ENCODE measurements around the gene COPS3.

GRCh38 chr17:17258998-17259397 is 22.0 kb downstream of the COPS3 start:
- TF ChIP-seq POLR2AphosphoS5 (IDR thresholded peaks at IDR 0.05) (no peak), POLR2A (IDR thresholded peaks at IDR 0.05; ENCODE audit: low read depth) (no peak), CTCF (IDR thresholded peaks at IDR 0.05) (no peak), EP300 (IDR thresholded peaks at IDR 0.05) (no peak)

Measured in esophagus muscularis mucosa (tissue), 4 donors.